ENCODE measurements around the gene TADA3. TPM values are rescaled to one million over a fixed set of nuclear protein-coding genes. Genes with fewer than 3 reads are reported as not detected.

TADA3 gene
- total and polyA plus RNA-seq, 9 of the 15 experiments (the other 6 are each of a cell fraction or from before 2014, with no cell fraction given), result 4.1 to 110 (median 74.8) TPM

DNA sequence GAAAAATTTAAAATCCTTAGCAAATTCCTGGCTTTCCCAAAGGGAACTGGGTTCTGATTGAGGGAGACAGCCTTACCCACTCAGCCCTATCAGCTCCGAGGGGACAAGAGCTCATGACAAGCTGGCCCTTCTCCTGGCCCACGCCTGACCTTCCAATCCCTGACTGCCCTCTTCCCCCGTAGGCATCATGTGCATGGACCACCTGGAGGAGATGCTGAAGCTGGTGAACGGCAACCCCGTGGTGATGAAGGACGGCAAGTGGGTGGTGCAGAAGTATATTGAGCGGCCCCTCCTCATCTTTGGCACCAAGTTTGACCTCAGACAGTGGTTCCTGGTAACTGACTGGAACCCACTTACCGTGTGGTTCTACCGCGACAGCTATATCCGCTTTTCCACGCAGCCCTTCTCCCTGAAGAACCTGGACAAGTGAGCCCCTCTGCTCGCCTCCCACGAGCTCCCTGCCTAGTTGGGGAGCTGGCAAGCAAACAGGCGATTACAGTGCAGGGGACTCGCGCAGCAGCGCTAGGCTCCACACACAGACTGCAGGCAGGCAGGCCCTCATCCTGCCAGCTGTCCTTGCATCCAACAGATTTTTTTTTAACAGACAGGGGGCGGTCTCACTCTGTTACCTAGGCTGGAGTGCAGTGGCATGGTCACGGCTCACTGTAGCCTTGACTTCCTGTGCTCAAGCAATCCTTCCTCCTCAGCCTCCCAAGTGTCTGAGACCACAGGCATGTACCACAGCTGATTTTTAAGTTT, 34.7 kb upstream of the TADA3 start (continued):
- no peak for TF ChIP-seq ZNF184 (CRISPR knock-in tag; IDR thresholded peaks at IDR 0.05)
- TF ChIP-seq COPS2 (conservative IDR thresholded peaks at IDR 0.05), result no peak
- TF ChIP-seq ZZZ3 (IDR thresholded peaks at IDR 0.05), result no peak

DNA sequence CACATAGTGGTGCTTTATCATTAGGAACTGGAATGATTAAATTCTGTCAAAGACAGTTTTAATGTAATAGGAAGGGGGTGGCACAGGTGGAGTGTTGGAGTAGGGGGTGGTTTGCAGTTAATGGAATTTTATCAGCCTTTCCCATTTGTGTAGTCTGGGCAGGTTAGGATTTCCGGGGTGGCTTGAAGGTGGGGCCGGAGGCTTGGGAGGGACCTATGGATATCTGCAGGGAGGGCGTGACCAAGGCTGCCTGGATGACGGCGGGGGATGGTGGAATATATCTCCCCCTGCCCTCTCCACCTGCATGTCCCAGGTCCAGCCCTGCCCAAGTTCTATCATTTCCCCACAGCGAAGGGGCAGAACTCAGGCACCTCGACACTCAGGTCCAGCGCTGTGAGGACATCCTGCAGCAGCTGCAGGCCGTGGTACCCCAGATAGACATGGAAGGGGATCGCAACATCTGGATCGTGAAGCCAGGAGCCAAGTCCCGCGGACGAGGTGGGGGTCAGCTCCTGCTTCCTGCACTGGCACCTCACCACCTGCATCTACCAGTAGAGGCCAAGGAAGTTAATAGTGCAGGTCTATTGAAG, 33.3 kb upstream of the TADA3 start:
- intact Hi-C loops (cut with micrococcal nuclease) (no loop called here), in situ Hi-C loops (cut with MboI) (loop anchor here (25.0 kb wide), 1 partner anchor 912 kb away; no protein-coding TSS in a partner anchor)
- no peak for FAIRE-seq
- DNase-seq (ENCODE audit: extremely low read depth in 1 of 4, low spot score in 3 of 4), result peak in 1 of 4 experiments; percentile 39
- CTCF ChIA-PET (ENCODE audit: low intra/inter-chr PET ratio), result no interaction called here
- H3K4me2 ChIP-seq (ENCODE audit: insufficient read depth, low read length), result no peak overlapping the region
- TF ChIP-seq MCM7 (IDR thresholded peaks at IDR 0.05) (no peak), STAG1 (CRISPR knock-in tag; IDR thresholded peaks at IDR 0.05; ENCODE audit: borderline replicate concordance) (peak; percentile 25; the same call in 1 of the 2 replicates), PML (IDR thresholded peaks at IDR 0.05; ENCODE audit: low read length) (peak; percentile 18; the same call in 1 of the 2 replicates), SIN3B (IDR thresholded peaks at IDR 0.05; ENCODE audit: low read depth) (no peak), POLR2G (IDR thresholded peaks at IDR 0.05; ENCODE audit: low read depth, low read length) (peak; percentile 62), POLR2AphosphoS2 (IDR thresholded peaks at IDR 0.05; ENCODE audit: low read length) (0 out of 2 replicates have a peak, but pooled peaks have one; percentile 12)
- TF ChIP-seq, protein P1, sequence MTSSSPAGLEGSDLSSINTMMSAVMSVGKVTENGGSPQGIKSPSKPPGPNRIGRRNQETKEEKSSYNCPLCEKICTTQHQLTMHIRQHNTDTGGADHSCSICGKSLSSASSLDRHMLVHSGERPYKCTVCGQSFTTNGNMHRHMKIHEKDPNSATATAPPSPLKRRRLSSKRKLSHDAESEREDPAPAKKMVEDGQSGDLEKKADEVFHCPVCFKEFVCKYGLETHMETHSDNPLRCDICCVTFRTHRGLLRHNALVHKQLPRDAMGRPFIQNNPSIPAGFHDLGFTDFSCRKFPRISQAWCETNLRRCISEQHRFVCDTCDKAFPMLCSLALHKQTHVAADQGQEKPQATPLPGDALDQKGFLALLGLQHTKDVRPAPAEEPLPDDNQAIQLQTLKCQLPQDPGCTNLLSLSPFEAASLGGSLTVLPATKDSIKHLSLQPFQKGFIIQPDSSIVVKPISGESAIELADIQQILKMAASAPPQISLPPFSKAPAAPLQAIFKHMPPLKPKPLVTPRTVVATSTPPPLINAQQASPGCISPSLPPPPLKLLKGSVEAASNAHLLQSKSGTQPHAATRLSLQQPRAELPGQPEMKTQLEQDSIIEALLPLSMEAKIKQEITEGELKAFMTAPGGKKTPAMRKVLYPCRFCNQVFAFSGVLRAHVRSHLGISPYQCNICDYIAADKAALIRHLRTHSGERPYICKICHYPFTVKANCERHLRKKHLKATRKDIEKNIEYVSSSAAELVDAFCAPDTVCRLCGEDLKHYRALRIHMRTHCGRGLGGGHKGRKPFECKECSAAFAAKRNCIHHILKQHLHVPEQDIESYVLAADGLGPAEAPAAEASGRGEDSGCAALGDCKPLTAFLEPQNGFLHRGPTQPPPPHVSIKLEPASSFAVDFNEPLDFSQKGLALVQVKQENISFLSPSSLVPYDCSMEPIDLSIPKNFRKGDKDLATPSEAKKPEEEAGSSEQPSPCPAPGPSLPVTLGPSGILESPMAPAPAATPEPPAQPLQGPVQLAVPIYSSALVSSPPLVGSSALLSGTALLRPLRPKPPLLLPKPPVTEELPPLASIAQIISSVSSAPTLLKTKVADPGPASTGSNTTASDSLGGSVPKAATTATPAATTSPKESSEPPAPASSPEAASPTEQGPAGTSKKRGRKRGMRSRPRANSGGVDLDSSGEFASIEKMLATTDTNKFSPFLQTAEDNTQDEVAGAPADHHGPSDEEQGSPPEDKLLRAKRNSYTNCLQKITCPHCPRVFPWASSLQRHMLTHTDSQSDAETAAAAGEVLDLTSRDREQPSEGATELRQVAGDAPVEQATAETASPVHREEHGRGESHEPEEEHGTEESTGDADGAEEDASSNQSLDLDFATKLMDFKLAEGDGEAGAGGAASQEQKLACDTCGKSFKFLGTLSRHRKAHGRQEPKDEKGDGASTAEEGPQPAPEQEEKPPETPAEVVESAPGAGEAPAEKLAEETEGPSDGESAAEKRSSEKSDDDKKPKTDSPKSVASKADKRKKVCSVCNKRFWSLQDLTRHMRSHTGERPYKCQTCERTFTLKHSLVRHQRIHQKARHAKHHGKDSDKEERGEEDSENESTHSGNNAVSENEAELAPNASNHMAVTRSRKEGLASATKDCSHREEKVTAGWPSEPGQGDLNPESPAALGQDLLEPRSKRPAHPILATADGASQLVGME (CRISPR knock-in tag; IDR thresholded peaks at IDR 0.05), result no peak
- TF ChIP-seq, protein P2, sequence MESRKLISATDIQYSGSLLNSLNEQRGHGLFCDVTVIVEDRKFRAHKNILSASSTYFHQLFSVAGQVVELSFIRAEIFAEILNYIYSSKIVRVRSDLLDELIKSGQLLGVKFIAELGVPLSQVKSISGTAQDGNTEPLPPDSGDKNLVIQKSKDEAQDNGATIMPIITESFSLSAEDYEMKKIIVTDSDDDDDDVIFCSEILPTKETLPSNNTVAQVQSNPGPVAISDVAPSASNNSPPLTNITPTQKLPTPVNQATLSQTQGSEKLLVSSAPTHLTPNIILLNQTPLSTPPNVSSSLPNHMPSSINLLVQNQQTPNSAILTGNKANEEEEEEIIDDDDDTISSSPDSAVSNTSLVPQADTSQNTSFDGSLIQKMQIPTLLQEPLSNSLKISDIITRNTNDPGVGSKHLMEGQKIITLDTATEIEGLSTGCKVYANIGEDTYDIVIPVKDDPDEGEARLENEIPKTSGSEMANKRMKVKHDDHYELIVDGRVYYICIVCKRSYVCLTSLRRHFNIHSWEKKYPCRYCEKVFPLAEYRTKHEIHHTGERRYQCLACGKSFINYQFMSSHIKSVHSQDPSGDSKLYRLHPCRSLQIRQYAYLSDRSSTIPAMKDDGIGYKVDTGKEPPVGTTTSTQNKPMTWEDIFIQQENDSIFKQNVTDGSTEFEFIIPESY (CRISPR knock-in tag; IDR thresholded peaks at IDR 0.05), result 0 out of 2 replicates have a peak, but pooled peaks have one; percentile 22
- peaks cover 4% of the 10 kb centered on the region for H3K9me1 ChIP-seq (ENCODE audit: control insufficient read depth, insufficient read depth, low read length)
- BruUV-seq (replicated peaks), result no TSS peak
- no peaks in the 10 kb centered on the region for H3K79me2 ChIP-seq (ENCODE audit: control insufficient read depth, insufficient read depth, low read length)
- peaks cover 0 to 11% of the 10 kb centered on the region in 2 experiments; a peak in 2 of 5 replicates for H3K4me1 ChIP-seq (replicated peaks in 1 of 2; ENCODE audit: control insufficient read depth in 2 of 2, insufficient read depth in 2 of 2, low read length in 2 of 2)
- peak; percentile 24; the same call in 1 of the 3 replicates for ATAC-seq
- peaks cover 52% of the 10 kb centered on the region for H3K36me3 ChIP-seq (ENCODE audit: control insufficient read depth, insufficient read depth, low read length)
- H3K9me3 ChIP-seq (replicated peaks; ENCODE audit: control insufficient read depth, insufficient read depth, low read depth, low read length), result no peaks in the 10 kb centered on the region
- H3K9ac ChIP-seq (ENCODE audit: insufficient read depth in 1 of 2, low read depth in 2 of 2, low read length in 2 of 2), result peak overlapping the region in 1 of 2 experiments; percentile 41; a peak in 2 of 4 replicates
- H2AFZ ChIP-seq (ENCODE audit: low read depth, low read length), result no peak overlapping the region
- POLR2A ChIA-PET, result interaction anchor here (1.1 to 3.2 kb wide), 2 partner anchors 9 to 12 kb away, joined by 5 to 18 read pairs; no protein-coding TSS in a partner anchor
- WGBS (ENCODE audit: insufficient coverage, low coverage, missing lambda C conversion rate), result 80% methylated on average over 14 of the region's 14 CpGs
- H3K27ac ChIP-seq (ENCODE audit: extremely low read depth, low read depth, low read length), result no peak overlapping the region
- H3K4me3 ChIP-seq, result no peak overlapping the region
- H3K27me3 ChIP-seq (ENCODE audit: control insufficient read depth in 2 of 2, insufficient read depth in 2 of 2, low read length in 2 of 2), result no peaks in the 10 kb centered on the region
- no peaks in the 10 kb centered on the region; the same call in 1 of the 2 replicates for H4K20me1 ChIP-seq (replicated peaks; ENCODE audit: control insufficient read depth, insufficient read depth, low read length)

Measured in K562 (cell line).